ENCODE measurements around the gene E2F2.

Gene E2F2

DNA sequence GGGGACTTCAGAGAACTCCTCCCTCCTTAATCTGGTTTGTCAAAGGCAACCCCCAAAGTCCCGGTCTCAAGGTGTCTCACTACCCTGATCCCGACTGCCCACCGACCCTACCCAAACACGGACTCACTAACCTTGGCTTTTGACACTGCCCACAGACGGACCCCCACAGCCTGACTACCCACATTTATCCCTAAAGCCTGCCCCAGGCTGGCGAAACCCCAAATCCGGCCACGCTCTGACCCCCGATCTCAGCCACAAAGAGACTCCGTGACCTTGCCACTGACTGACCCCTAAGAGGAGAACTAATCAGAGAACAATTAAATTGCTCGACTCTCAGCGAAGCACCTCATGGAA is 23.1 kb upstream of the E2F2 start:
- no peaks in the 10 kb centered on the region for H3K9me3 Mint-ChIP-seq
- peak overlapping the region; percentile 100 for H3K27ac Mint-ChIP-seq
- no peaks in the 10 kb centered on the region for H3K27me3 Mint-ChIP-seq (ENCODE audit: low read depth, poor library complexity)
- H3K4me1 Mint-ChIP-seq: peaks cover 76% of the 10 kb centered on the region
- no peak for DNase-seq
- H3K36me3 Mint-ChIP-seq (ENCODE audit: low read depth): peaks cover 20% of the 10 kb centered on the region
- TF ChIP-seq, protein P1, sequence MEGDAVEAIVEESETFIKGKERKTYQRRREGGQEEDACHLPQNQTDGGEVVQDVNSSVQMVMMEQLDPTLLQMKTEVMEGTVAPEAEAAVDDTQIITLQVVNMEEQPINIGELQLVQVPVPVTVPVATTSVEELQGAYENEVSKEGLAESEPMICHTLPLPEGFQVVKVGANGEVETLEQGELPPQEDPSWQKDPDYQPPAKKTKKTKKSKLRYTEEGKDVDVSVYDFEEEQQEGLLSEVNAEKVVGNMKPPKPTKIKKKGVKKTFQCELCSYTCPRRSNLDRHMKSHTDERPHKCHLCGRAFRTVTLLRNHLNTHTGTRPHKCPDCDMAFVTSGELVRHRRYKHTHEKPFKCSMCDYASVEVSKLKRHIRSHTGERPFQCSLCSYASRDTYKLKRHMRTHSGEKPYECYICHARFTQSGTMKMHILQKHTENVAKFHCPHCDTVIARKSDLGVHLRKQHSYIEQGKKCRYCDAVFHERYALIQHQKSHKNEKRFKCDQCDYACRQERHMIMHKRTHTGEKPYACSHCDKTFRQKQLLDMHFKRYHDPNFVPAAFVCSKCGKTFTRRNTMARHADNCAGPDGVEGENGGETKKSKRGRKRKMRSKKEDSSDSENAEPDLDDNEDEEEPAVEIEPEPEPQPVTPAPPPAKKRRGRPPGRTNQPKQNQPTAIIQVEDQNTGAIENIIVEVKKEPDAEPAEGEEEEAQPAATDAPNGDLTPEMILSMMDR (IDR thresholded peaks at IDR 0.05): no peak
- H3K4me3 Mint-ChIP-seq: peak overlapping the region; percentile 79

DNA sequence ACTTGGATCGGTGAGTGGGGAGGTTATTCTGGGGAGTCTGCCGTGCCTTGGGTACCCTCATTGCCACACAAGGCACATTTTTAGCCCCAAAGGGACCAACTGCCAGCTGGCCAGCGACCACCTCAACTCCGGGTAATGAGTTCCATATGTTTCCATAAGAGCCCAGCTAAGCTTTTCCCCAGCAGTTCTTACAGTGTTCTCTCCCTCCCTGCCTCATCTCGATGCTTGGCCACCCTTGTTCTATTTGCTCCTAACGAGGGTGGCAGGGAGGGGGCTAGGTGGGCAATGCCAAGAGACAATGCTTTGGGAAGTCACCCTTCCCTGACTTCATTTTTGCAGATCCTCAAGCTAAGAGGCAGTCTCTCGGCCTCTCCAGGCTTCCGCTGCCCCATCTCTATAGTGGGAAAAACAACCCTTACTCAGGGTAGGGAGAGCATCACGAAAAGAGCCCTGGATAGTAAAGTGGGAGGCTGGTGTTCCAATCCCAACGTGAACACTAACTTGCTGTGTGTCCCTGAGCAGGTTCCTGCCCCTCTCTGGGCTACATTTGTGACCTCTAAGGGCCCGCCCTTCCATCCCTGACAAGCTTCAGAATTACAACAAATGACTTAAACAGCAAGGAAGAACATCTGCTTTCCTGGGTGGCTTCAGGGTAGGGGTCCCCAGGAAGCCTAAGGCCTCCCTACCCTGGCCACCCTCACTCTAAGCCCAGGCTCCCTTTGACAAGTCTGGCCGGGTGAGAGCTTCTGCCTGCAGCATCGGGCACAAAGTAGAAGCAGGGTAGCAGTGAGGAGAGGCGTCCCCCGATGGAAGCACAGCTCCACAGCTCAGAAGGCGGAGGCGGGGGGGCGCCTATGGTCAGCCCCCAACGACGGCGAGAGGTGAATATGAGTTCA is 22.4 kb upstream of the E2F2 start:
- TF ChIP-seq, protein P1 (IDR thresholded peaks at IDR 0.05): no peak
- DNase-seq: peak; percentile 44
- Mint-ChIP-seq H3K27me3 (ENCODE audit: low read depth, poor library complexity) (no peaks in the 10 kb centered on the region), H3K36me3 (ENCODE audit: low read depth) (peaks cover 20% of the 10 kb centered on the region), H3K4me3 (peak overlapping the region; percentile 79), H3K27ac (peak overlapping the region; percentile 100), H3K4me1 (peaks cover 82% of the 10 kb centered on the region), H3K9me3 (no peaks in the 10 kb centered on the region)

DNA sequence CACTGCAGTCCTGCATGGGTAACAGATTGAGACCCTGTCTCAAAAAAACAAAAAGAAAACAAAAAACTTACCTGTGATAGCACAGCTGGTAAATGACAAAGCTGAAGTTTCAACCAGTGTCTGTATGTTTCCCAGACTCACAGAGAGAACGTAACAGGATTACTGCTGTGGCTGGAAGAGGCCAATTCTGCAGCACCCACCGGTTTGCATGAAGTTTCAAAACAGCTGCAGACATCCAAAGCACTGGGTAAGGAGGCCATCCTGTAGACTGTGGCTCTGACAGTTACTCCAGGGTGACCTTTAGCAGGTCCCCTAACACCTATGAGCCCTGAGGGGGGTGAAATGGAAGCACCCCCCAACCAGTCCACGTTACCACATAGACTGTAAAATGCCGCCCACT is 20.8 kb upstream of the E2F2 start:
- Mint-ChIP-seq H3K4me1 (peaks cover 87% of the 10 kb centered on the region), H3K9me3 (no peaks in the 10 kb centered on the region), H3K4me3 (no peak overlapping the region), H3K27me3 (ENCODE audit: low read depth, poor library complexity) (no peaks in the 10 kb centered on the region), H3K36me3 (ENCODE audit: low read depth) (peaks cover 6% of the 10 kb centered on the region), H3K27ac (peak overlapping the region; percentile 55)
- TF ChIP-seq, protein P1 (IDR thresholded peaks at IDR 0.05): no peak
- no peak for DNase-seq

DNA sequence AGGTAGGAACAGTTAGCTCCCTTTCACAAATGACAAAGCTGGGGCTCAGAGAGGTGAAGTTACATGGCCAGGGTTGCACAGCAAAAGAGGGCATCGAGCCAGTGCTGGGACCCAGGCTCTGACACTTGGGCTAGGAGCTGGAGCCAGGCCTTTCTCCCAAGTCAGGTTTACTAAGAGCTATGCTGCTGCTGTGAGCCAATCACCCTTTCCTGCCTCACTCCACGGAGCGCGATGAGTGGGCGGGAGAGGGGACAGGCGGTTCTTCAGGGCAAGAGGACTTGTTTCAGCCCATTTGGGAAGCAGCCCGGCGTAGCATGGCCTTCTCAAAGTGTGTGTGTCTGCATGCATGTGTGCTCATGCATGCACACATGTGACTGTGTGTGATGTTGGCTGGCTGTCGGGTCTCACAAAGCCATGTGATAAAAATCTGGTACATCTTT is 17.7 kb upstream of the E2F2 start:
- H3K4me1 Mint-ChIP-seq: peaks cover 80% of the 10 kb centered on the region
- no peaks in the 10 kb centered on the region for H3K27me3 Mint-ChIP-seq (ENCODE audit: low read depth, poor library complexity)
- no peaks in the 10 kb centered on the region for H3K36me3 Mint-ChIP-seq (ENCODE audit: low read depth)
- DNase-seq: peak; percentile 56
- no peak overlapping the region for H3K4me3 Mint-ChIP-seq
- no peaks in the 10 kb centered on the region for H3K9me3 Mint-ChIP-seq
- TF ChIP-seq, protein P1 (IDR thresholded peaks at IDR 0.05): no peak
- H3K27ac Mint-ChIP-seq: peak overlapping the region; percentile 68

DNA sequence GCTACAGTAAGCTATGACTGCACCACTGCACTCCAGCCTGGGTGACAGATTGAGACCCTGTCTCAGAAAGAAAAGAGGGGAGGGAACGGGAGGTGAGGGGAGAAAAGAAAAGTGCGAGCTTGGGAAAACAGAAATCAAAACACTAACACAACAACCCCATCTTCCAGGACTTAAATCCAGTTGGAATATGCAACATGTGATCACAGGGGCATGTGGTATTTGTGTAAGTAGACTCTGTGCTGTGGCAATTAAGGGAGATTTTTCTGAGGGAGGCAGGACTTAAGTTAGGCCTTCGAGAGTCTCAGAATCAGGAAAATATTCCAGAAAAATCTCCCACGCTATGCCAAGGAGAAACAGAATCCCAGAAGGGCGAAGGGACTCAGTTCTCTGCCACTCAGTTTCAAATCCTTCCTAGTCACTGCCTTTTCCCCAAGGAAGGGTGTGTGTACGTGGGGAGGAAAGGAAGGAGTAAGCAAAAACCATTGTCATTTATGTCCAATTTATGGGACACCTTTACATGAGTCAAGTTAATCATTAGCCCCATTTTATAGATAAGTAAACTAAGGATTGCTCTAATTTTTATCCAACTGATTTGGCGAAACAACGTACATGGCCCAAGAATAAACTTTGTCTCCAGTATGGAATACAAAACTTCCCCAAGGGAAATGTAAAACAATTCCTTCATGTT is 16.0 kb upstream of the E2F2 start:
- DNase-seq: no peak
- Mint-ChIP-seq H3K4me1 (peaks cover 72% of the 10 kb centered on the region), H3K9me3 (peaks cover 4% of the 10 kb centered on the region), H3K27ac (peak overlapping the region; percentile 81), H3K4me3 (no peak overlapping the region), H3K27me3 (ENCODE audit: low read depth, poor library complexity) (no peaks in the 10 kb centered on the region), H3K36me3 (ENCODE audit: low read depth) (no peaks in the 10 kb centered on the region)
- TF ChIP-seq, protein P1 (IDR thresholded peaks at IDR 0.05): no peak
